HG03025 (cell line): Measurements from ENCODE around the gene CORO6.

Source experiments
- ATAC-seq: cut with Tn5 transposase; IDR thresholded peaks from one replicate; pipeline ENCODE4 v1.9.1; 2021; ENCODE audit warnings: mild to moderate bottlenecking, moderate library complexity; ENCODE audit not compliant: unreplicated experiment, low FRiP score

Gene CORO6

GRCh38 chr17:29592850-29593551 is 29.7 kb downstream of the CORO6 start, which contains the start of gene ANKRD13B:
TSS of gene ANKRD13B (plus strand) at chr17:29593132. CDS start at chr17:29593622, 490 bp downstream.
- no peak for ATAC-seq

- no peak for ATAC-seq
Measured at GRCh38 chr17:29591737-29592608, 30.7 kb downstream of the CORO6 start.

GRCh38 chr17:29591146-29591736 is 31.5 kb downstream of the CORO6 start:
- no peak for ATAC-seq

GRCh38 chr17:29590411-29591145 is 32.1 kb downstream of the CORO6 start:
- no peak for ATAC-seq

GRCh38 chr17:29589524-29590410 is 32.9 kb downstream of the CORO6 start, which contains the start of gene GIT1:
TSS of gene GIT1 (minus strand) at chr17:29589648. CDS start at chr17:29589378, 270 bp downstream.
- ATAC-seq = peak; percentile 44

- no peak for ATAC-seq
Measured at GRCh38 chr17:29588562-29589411, 33.9 kb downstream of the CORO6 start.

- no peak for ATAC-seq
Measured at GRCh38 chr17:29588017-29588561, 34.6 kb downstream of the CORO6 start.

GRCh38 chr17:29587591-29587990 is 35.1 kb downstream of the CORO6 start:
- ATAC-seq = no peak

GRCh38 chr17:29586676-29587469 is 35.8 kb downstream of the CORO6 start:
- no peak for ATAC-seq

- no peak for ATAC-seq
Measured at GRCh38 chr17:29585080-29585751, 37.5 kb downstream of the CORO6 start.

- ATAC-seq = no peak
Measured at GRCh38 chr17:29584452-29585079, 38.1 kb downstream of the CORO6 start.

- ATAC-seq = no peak
Measured at GRCh38 chr17:29583324-29584248, 39.1 kb downstream of the CORO6 start.

- ATAC-seq = no peak
Measured at GRCh38 chr17:29582772-29583171, 39.9 kb downstream of the CORO6 start.

- no peak for ATAC-seq
Measured at GRCh38 chr17:29582254-29582765, 40.4 kb downstream of the CORO6 start.

- no peak for ATAC-seq
Measured at GRCh38 chr17:29581583-29582253, 41.0 kb downstream of the CORO6 start.
